Nephron (organoid): ENCODE data around the gene YTHDC1.

Experiments
- H3K27ac Mint-ChIP-seq, 3 experiments: 2 replicates each; pipeline ENCODE4 v1.8.0; 2020; ENCODE audit warnings: mixed read lengths in 3 of 3, mild to moderate bottlenecking in 2 of 3, moderate library complexity in 1 of 3
- H3K27me3 Mint-ChIP-seq: 2 replicates; pipeline ENCODE4 v1.8.0; 2021; ENCODE audit warnings: low read depth, mild to moderate bottlenecking, moderate library complexity, mixed read lengths
- H3K36me3 Mint-ChIP-seq: 2 replicates; pipeline ENCODE4 v1.8.0; 2020; ENCODE audit warnings: low read depth, mixed read lengths
- H3K4me1 Mint-ChIP-seq: 2 replicates; pipeline ENCODE4 v1.8.0; 2020; ENCODE audit warnings: mixed read lengths
- H3K4me3 Mint-ChIP-seq, 3 experiments: 2 replicates each; pipeline ENCODE4 v1.8.0; 2020; ENCODE audit warnings: mild to moderate bottlenecking in 3 of 3, mixed read lengths in 3 of 3, moderate library complexity in 2 of 3
- H3K9me3 Mint-ChIP-seq: 2 replicates; pipeline ENCODE4 v1.8.0; 2020; ENCODE audit warnings: mixed read lengths
- TF ChIP-seq, protein P1 (sequence below), 3 experiments: fragments of 200-600 bp; sonication (generic); IDR thresholded peaks; one replicate each; pipeline ENCODE4 v1.5.0; 2021; ENCODE audit warnings: antibody characterized with exemption in 3 of 3; ENCODE audit not compliant: unreplicated experiment in 3 of 3

YTHDC1 gene

DNA sequence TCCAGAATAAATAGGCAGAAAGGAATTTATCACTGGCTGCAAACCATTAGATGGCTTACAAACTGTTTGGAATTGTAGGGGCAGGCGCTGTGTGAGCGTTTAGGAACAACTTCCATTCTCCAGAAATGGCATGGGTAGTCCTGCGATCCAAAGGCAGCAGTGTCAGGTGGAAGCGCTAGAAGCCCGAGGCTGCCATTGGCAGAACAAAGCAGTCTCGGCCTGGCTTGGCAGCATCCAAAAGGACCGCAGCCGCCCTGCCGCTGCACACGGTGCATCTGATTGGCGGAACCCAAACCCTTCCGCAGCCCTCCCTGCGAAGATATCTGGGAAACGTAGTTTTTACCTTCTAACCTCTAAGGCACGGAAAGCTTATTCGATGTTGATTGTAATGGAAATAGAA, 23.6 kb upstream of the YTHDC1 start:
- TF ChIP-seq, protein P1, sequence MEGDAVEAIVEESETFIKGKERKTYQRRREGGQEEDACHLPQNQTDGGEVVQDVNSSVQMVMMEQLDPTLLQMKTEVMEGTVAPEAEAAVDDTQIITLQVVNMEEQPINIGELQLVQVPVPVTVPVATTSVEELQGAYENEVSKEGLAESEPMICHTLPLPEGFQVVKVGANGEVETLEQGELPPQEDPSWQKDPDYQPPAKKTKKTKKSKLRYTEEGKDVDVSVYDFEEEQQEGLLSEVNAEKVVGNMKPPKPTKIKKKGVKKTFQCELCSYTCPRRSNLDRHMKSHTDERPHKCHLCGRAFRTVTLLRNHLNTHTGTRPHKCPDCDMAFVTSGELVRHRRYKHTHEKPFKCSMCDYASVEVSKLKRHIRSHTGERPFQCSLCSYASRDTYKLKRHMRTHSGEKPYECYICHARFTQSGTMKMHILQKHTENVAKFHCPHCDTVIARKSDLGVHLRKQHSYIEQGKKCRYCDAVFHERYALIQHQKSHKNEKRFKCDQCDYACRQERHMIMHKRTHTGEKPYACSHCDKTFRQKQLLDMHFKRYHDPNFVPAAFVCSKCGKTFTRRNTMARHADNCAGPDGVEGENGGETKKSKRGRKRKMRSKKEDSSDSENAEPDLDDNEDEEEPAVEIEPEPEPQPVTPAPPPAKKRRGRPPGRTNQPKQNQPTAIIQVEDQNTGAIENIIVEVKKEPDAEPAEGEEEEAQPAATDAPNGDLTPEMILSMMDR (IDR thresholded peaks at IDR 0.05; ENCODE audit: unreplicated experiment in 3 of 3) = no peak
- Mint-ChIP-seq H3K9me3 (no peaks in the 10 kb centered on the region), H3K27me3 (peaks cover 25% of the 10 kb centered on the region), H3K4me1 (peaks cover 7% of the 10 kb centered on the region), H3K27ac (peak overlapping the region; percentile 43 to 70 (median 52)), H3K4me3 (peak overlapping the region; percentile 64 to 78 (median 75)), H3K36me3 (no peaks in the 10 kb centered on the region)

DNA sequence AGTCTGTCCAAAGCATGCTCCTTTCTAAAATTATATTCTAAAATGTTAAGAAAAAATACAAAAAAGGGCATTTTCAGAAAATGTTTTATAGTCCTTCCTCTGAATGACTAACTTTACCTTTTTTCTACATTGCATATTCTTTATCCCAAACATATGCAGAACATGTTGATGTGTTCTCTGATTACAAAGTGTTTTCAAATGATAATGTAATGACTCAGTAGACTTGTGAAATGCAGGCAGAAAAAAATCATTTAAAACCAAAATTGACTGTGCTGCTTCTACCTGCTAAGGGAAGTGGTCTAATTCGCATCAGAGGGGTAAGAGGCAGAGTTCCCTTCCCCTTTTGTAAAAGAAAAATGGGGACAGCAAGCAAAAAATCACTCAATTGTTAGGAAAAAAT, 22.7 kb upstream of the YTHDC1 start:
- TF ChIP-seq, protein P1 (IDR thresholded peaks at IDR 0.05; ENCODE audit: unreplicated experiment in 3 of 3) = no peak
- peaks cover 20% of the 10 kb centered on the region for H3K27me3 Mint-ChIP-seq
- no peaks in the 10 kb centered on the region for H3K9me3 Mint-ChIP-seq
- H3K36me3 Mint-ChIP-seq = no peaks in the 10 kb centered on the region
- no peak overlapping the region for H3K27ac Mint-ChIP-seq
- H3K4me3 Mint-ChIP-seq = peak overlapping the region in 1 of 3 experiments; percentile 42
- peaks cover 7% of the 10 kb centered on the region for H3K4me1 Mint-ChIP-seq

DNA sequence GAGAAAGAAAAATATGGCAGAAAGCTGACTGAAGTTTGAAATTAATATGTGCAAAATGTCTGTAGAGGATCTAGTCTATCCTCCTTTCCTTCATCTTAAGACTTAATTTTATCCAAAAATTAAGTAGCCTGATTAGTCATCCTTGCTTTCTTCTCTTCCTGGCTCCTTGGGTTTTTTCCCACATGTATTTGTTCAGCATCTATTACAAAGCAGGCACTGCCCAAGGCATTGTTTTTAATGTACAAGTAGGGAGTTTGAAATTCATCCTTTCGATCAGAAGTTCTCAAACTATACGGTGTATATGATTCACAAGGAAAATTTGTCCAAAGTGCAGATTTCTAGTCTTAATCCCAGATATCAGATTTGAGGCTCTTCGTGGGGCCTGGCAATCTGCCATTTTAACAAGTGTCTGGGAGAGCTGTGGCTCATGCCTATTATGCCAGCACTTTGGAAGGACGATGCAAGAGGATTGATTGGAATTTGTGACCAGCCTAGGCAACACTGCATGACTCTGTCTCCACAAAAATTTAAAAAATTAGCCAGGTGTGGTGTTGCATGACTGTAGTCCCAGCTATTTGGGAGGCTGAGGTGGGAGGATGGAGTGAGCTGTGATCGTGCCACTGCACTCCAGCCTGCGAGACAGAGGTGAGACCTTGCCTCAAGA, 19.4 kb upstream of the YTHDC1 start:
- Mint-ChIP-seq H3K4me3 (no peak overlapping the region), H3K9me3 (peaks cover 3% of the 10 kb centered on the region), H3K4me1 (peaks cover 7% of the 10 kb centered on the region), H3K27ac (peak overlapping the region; percentile 61 to 94 (median 90)), H3K27me3 (peaks cover 4% of the 10 kb centered on the region), H3K36me3 (no peaks in the 10 kb centered on the region)
- TF ChIP-seq, protein P1 (IDR thresholded peaks at IDR 0.05; ENCODE audit: unreplicated experiment in 3 of 3) = no peak

DNA sequence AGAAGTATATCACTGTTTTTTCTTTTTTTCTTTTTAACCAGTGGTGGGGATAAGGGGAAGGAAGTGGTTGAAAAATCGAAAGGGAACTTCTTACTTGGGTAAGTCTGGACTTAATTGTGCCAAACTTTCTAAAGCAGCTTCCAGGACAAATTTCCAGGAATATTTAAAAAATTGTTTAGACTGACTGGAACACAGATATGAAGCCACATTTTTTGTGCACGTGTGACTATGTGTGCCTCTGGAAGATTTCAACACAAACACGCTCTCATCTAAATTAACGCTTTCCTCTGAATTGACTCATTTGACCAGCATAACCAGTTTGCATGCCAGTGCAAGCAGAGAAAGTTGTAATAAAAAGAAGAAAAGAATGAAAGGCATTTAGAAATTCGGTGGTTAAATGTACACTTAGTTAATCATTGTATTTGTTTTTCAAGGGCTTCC, 18.8 kb upstream of the YTHDC1 start:
- Mint-ChIP-seq H3K4me3 (no peak overlapping the region), H3K9me3 (peaks cover 3% of the 10 kb centered on the region), H3K27ac (peak overlapping the region; percentile 61 to 94 (median 90)), H3K4me1 (peaks cover 6% of the 10 kb centered on the region), H3K36me3 (no peaks in the 10 kb centered on the region), H3K27me3 (peaks cover 3% of the 10 kb centered on the region)
- TF ChIP-seq, protein P1 (IDR thresholded peaks at IDR 0.05; ENCODE audit: unreplicated experiment in 3 of 3) = no peak

DNA sequence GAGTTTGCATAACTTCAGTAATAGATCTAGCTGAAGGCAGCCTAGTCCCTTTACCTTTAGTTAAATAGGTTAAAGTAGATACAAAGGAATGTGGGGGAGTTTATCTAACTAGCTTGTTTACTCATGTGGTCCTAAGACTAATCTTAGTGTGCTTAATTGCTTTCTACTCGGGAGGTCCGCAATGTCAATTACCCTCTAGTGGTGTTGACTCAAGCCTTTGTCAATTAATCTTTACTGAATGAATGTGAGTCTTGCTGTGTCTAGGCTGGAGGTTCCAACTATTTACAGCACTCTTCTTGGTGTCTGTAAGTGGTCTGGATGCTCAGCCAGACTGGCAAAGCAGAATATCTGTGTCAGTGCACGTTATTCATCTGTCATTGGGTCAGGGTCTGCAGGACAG, 17.9 kb upstream of the YTHDC1 start:
- Mint-ChIP-seq H3K4me1 (no peaks in the 10 kb centered on the region), H3K4me3 (no peak overlapping the region), H3K36me3 (no peaks in the 10 kb centered on the region), H3K9me3 (peaks cover 3% of the 10 kb centered on the region), H3K27me3 (no peaks in the 10 kb centered on the region), H3K27ac (peak overlapping the region in 1 of 3 experiments; percentile 94)
- TF ChIP-seq, protein P1 (IDR thresholded peaks at IDR 0.05; ENCODE audit: unreplicated experiment in 3 of 3) = no peak

DNA sequence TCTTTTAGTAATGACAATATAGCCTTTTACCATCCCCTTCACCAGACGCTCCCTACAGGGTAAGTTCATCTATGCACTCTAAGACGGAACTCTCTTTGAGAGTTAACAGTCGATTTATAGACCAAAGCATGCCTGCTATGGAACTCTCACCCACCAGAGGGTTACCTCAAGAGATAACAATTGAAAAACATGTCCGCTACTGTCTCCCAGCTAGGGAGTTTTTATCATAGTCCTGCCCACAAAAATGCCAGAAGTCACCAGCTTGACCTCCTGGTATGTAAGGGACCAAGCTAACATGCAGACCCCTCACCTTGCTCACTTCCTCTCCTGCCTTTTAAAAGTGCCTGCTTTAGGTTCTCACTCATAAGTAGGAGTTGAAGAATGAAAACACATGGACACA, 16.7 kb upstream of the YTHDC1 start:
- Mint-ChIP-seq H3K36me3 (no peaks in the 10 kb centered on the region), H3K4me3 (no peak overlapping the region), H3K9me3 (peaks cover 3% of the 10 kb centered on the region), H3K27me3 (no peaks in the 10 kb centered on the region), H3K27ac (no peak overlapping the region), H3K4me1 (no peaks in the 10 kb centered on the region)
- TF ChIP-seq, protein P1 (IDR thresholded peaks at IDR 0.05; ENCODE audit: unreplicated experiment in 3 of 3) = no peak
